Parathyroid adenoma (tissue), 2 donors: ENCODE measurements around the gene MAST2.
"Not testable (repeated sequence)": the region's sequence is repeated elsewhere in the genome, so short reads cannot be mapped to it uniquely, and the experiment has no call there.

Experiments
- H2AFZ ChIP-seq: fragments of 300-600 bp; sonication (generic); one replicate; pipeline ENCODE4 v1.7.0; 2017; ENCODE audit warnings: antibody characterized with exemption, mild to moderate bottlenecking
- H3K27ac ChIP-seq: fragments of 300-600 bp; sonication (generic); one replicate; pipeline ENCODE4 v1.7.0; 2017
- H3K27me3 ChIP-seq: fragments of 300-600 bp; sonication (generic); one replicate; pipeline ENCODE4 v1.7.0; 2017; ENCODE audit warnings: low read length; ENCODE audit not compliant: control insufficient read depth, insufficient read depth
- H3K36me3 ChIP-seq: fragments of 300-600 bp; sonication (generic); one replicate; pipeline ENCODE4 v1.7.0; 2017; ENCODE audit warnings: low read length; ENCODE audit not compliant: control insufficient read depth, insufficient read depth
- H3K4me1 ChIP-seq: fragments of 300-600 bp; sonication (generic); one replicate; pipeline ENCODE4 v1.7.0; 2017; ENCODE audit warnings: control low read depth
- H3K4me2 ChIP-seq: fragments of 300-600 bp; sonication (generic); one replicate; pipeline ENCODE4 v1.7.0; 2017; ENCODE audit warnings: low read length
- H3K4me3 ChIP-seq: fragments of 300-600 bp; sonication (generic); one replicate; pipeline ENCODE4 v1.7.0; 2017; ENCODE audit warnings: low read depth, low read length
- H3K79me2 ChIP-seq: fragments of 300-600 bp; sonication (generic); one replicate; pipeline ENCODE4 v1.7.0; 2017; ENCODE audit warnings: control low read depth
- H3K9ac ChIP-seq: fragments of 300-600 bp; sonication (generic); one replicate; pipeline ENCODE4 v1.7.0; 2017; ENCODE audit warnings: mild to moderate bottlenecking
- H3K9me3 ChIP-seq: fragments of 300-600 bp; sonication (generic); one replicate; pipeline ENCODE4 v1.7.0; 2017; ENCODE audit warnings: low read length; ENCODE audit not compliant: control insufficient read depth
- CTCF ChIP-seq: fragments of 300-600 bp; sonication (generic); IDR thresholded peaks from one replicate; pipeline ENCODE4 v1.7.0; 2017; ENCODE audit warnings: antibody characterized with exemption, mild to moderate bottlenecking
- donor health status: primary hyperparathyroidism.

The MAST2 gene

GRCh38 chr1:45828841-45829240 is 25.4 kb downstream of the MAST2 start:
- no peak overlapping the region for H3K4me2 ChIP-seq
- no peaks in the 10 kb centered on the region for H3K27me3 ChIP-seq
- no peaks in the 10 kb centered on the region for H3K36me3 ChIP-seq
- H3K9me3 ChIP-seq: no peaks in the 10 kb centered on the region
- no peak overlapping the region for H3K9ac ChIP-seq
- no peak for TF ChIP-seq CTCF
- H3K4me1 ChIP-seq: no peaks in the 10 kb centered on the region
- H3K4me3 ChIP-seq: no peak overlapping the region
- H3K27ac ChIP-seq: no peak overlapping the region
- H2AFZ ChIP-seq: no peak overlapping the region
- no peaks in the 10 kb centered on the region for H3K79me2 ChIP-seq

- no peak overlapping the region for H3K9ac ChIP-seq
- no peak overlapping the region for H3K27ac ChIP-seq
- TF ChIP-seq CTCF: no peak
- no peaks in the 10 kb centered on the region for H3K9me3 ChIP-seq
- no peaks in the 10 kb centered on the region for H3K36me3 ChIP-seq
- no peak overlapping the region for H2AFZ ChIP-seq
- no peak overlapping the region for H3K4me3 ChIP-seq
- no peaks in the 10 kb centered on the region for H3K27me3 ChIP-seq
- no peaks in the 10 kb centered on the region for H3K4me1 ChIP-seq
- no peak overlapping the region for H3K4me2 ChIP-seq
- H3K79me2 ChIP-seq: no peaks in the 10 kb centered on the region
Measured at GRCh38 chr1:45833361-45833760, 29.9 kb downstream of the MAST2 start.

GRCh38 chr1:45834689-45835088 is 31.3 kb downstream of the MAST2 start:
- H3K36me3 ChIP-seq: no peaks in the 10 kb centered on the region
- no peak overlapping the region for H3K4me3 ChIP-seq
- H3K9me3 ChIP-seq: no peaks in the 10 kb centered on the region
- no peaks in the 10 kb centered on the region for H3K4me1 ChIP-seq
- no peak for TF ChIP-seq CTCF
- no peaks in the 10 kb centered on the region for H3K79me2 ChIP-seq
- no peak overlapping the region for H3K4me2 ChIP-seq
- no peak overlapping the region for H3K27ac ChIP-seq
- no peaks in the 10 kb centered on the region for H3K27me3 ChIP-seq
- no peak overlapping the region for H3K9ac ChIP-seq
- H2AFZ ChIP-seq: no peak overlapping the region

- Histone ChIP-seq H3K4me1 (no peaks in the 10 kb centered on the region), H3K36me3 (no peaks in the 10 kb centered on the region), H3K27ac (no peak overlapping the region), H3K4me2 (no peak overlapping the region), H3K9me3 (no peaks in the 10 kb centered on the region), H2AFZ (no peak overlapping the region), H3K9ac (no peak overlapping the region), H3K4me3 (no peak overlapping the region), H3K79me2 (no peaks in the 10 kb centered on the region), H3K27me3 (no peaks in the 10 kb centered on the region)
- TF ChIP-seq CTCF: no peak
Measured at GRCh38 chr1:45836451-45836850, 33.0 kb downstream of the MAST2 start.

- not testable (repeated sequence) for H3K27me3 ChIP-seq, H2AFZ ChIP-seq, H3K9me3 ChIP-seq, H3K9ac ChIP-seq, H3K4me2 ChIP-seq, H3K36me3 ChIP-seq, H3K4me1 ChIP-seq, H3K27ac ChIP-seq, H3K4me3 ChIP-seq, H3K79me2 ChIP-seq
Measured at GRCh38 chr1:45836861-45837260, 33.4 kb downstream of the MAST2 start.

GRCh38 chr1:45838322-45838721 is 34.9 kb downstream of the MAST2 start:
- H3K79me2 ChIP-seq, H3K4me2 ChIP-seq, H2AFZ ChIP-seq, H3K4me3 ChIP-seq, H3K9me3 ChIP-seq, H3K36me3 ChIP-seq, H3K27me3 ChIP-seq, H3K4me1 ChIP-seq, H3K9ac ChIP-seq, H3K27ac ChIP-seq: not testable (repeated sequence)
